GM23338 (cell line): ENCODE data around the gene SFSWAP.

Source experiments
- EZH2 ChIP-seq: fragments of 200-600 bp; sonication (generic); IDR thresholded peaks from one replicate; pipeline ENCODE4 v1.8.0; 2017; ENCODE audit warnings: antibody characterized with exemption, mild to moderate bottlenecking, low read depth; ENCODE audit not compliant: unreplicated experiment
- EZH2phosphoT487 ChIP-seq: fragments of 200-600 bp; sonication (generic); IDR thresholded peaks from one replicate; pipeline ENCODE4 v1.8.1; 2018; ENCODE audit warnings: antibody characterized with exemption; ENCODE audit not compliant: unreplicated experiment
- POLR2AphosphoS5 ChIP-seq: IDR thresholded peaks from 2 replicates; pipeline ENCODE4 v1.6.1; 2016; ENCODE audit warnings: antibody characterized with exemption, low read depth
- TF ChIP-seq, protein P1 (sequence below), 2 experiments: fragments of 200-600 bp in 1 of 2; sonication (generic) in 1 of 2; conservative IDR thresholded peaks; 2 replicates each; pipeline versions ENCODE4 v1.5.1 to v1.6.1; 2016 to 2017; ENCODE audit warnings: antibody characterized with exemption in 2 of 2, low read depth in 2 of 2, mild to moderate bottlenecking in 2 of 2, moderate library complexity in 1 of 2

DNA sequence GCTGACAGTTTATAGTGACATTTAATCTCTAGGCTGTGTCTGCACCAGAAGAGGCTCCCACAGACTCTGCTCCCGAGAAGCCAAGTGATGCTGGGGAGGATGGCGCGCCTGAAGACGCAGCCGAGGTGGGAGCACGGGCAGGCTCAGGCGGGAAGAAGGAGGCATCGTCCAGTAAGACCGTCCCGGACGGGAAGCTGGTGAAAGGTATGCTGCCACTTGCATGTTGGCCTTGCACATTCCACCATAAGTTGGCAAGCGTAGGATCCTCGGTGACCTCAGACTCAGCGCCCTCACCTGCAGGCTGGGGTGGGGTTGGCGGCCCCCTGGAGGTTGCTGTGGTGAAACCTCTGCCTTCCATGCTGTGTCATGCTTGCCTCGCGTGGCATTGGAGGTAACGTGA lies 45.6 kb downstream of the SFSWAP start:
- TF ChIP-seq, protein P1, sequence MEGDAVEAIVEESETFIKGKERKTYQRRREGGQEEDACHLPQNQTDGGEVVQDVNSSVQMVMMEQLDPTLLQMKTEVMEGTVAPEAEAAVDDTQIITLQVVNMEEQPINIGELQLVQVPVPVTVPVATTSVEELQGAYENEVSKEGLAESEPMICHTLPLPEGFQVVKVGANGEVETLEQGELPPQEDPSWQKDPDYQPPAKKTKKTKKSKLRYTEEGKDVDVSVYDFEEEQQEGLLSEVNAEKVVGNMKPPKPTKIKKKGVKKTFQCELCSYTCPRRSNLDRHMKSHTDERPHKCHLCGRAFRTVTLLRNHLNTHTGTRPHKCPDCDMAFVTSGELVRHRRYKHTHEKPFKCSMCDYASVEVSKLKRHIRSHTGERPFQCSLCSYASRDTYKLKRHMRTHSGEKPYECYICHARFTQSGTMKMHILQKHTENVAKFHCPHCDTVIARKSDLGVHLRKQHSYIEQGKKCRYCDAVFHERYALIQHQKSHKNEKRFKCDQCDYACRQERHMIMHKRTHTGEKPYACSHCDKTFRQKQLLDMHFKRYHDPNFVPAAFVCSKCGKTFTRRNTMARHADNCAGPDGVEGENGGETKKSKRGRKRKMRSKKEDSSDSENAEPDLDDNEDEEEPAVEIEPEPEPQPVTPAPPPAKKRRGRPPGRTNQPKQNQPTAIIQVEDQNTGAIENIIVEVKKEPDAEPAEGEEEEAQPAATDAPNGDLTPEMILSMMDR (conservative IDR thresholded peaks at IDR 0.05; ENCODE audit: low read depth in 2 of 2) = no peak
- TF ChIP-seq EZH2 (no peak), POLR2AphosphoS5 (no peak), EZH2phosphoT487 (no peak)
